ENCODE data around the gene OR5C1. TPM values are rescaled to one million over a fixed set of nuclear protein-coding genes. Genes with fewer than 3 reads are reported as not detected.

Gene OR5C1
- total RNA-seq, 1 experiment from 2014 or later = not detected

DNA sequence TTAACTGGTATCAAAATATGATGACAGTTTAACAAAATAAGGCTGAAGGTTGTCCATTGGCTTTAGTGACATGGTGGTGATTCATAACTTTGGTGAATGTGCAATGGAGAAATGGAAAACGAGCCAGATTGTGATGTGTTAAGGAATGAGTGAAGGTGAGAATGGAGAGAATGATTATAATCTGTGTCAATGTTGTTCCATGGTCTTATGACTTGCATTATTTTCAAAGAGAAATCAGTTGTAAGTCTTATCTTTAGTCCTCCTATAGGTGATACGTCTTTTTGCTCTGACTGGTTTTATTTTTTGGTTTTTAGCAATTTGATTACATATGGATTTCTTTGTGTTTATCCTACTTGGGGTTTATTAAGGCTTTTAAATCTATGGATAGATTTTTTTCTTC, 33.9 kb upstream of the OR5C1 start:
- H2BK20ac ChIP-seq (ENCODE audit: low read depth, low read length, poor library complexity, severe bottlenecking) = no peak overlapping the region
- no peaks in the 10 kb centered on the region for H3K23me2 ChIP-seq (ENCODE audit: insufficient read length, low read depth, low read length, poor library complexity, severe bottlenecking)
- no peaks in the 10 kb centered on the region for H3K79me2 ChIP-seq (ENCODE audit: insufficient read depth, low read length)
- no peak overlapping the region for H3T11ph ChIP-seq (ENCODE audit: low read length)
- H3K4me1 ChIP-seq (ENCODE audit: insufficient read depth, low read length) = no peaks in the 10 kb centered on the region
- Mint-ChIP-seq H3K9me3 (peaks cover 79 to 88% of the 10 kb centered on the region in 2 experiments), H3K36me3 (ENCODE audit: insufficient read depth in 1 of 3, low read depth in 3 of 3) (peaks cover 0 to 21% (median 5%) of the 10 kb centered on the region in 3 experiments; a peak in 4 of 7 replicates), H3K4me3 (no peak overlapping the region), H3K27ac (no peak overlapping the region), H3K27me3 (ENCODE audit: low read depth) (peaks cover 4% of the 10 kb centered on the region), H3K4me1 (no peaks in the 10 kb centered on the region)
- H3K4ac ChIP-seq (ENCODE audit: low read depth, low read length) = no peak overlapping the region
- no peak overlapping the region for H2BK5ac ChIP-seq (ENCODE audit: insufficient read length, low read length)
- H2BK15ac ChIP-seq (ENCODE audit: low read depth, low read length) = no peak overlapping the region
- H3K14ac ChIP-seq (ENCODE audit: insufficient read depth, low read length) = no peak overlapping the region
- H2AK5ac ChIP-seq (ENCODE audit: insufficient read length, low read length) = no peak overlapping the region
- H4K91ac ChIP-seq (ENCODE audit: insufficient read length, low read depth, low read length) = no peak overlapping the region
- whole genome bisulfite sequencing (ENCODE audit: extremely low coverage, insufficient read length, low lambda C conversion rate) = 100% methylated on average over 1 of the region's 2 CpGs
- no peak overlapping the region for H4K5ac ChIP-seq (ENCODE audit: insufficient read length, low read depth, low read length)
- no peak overlapping the region for H4K8ac ChIP-seq (replicated peaks; ENCODE audit: insufficient read length, low read depth, low read length)
- no peak overlapping the region for H3K4me2 ChIP-seq (ENCODE audit: insufficient read depth, insufficient read length, low read length)
- no peak overlapping the region for H3K9ac ChIP-seq (ENCODE audit: extremely low read depth, insufficient read length, low read length)
- no peak for DNase-seq
- TF ChIP-seq, protein P1, sequence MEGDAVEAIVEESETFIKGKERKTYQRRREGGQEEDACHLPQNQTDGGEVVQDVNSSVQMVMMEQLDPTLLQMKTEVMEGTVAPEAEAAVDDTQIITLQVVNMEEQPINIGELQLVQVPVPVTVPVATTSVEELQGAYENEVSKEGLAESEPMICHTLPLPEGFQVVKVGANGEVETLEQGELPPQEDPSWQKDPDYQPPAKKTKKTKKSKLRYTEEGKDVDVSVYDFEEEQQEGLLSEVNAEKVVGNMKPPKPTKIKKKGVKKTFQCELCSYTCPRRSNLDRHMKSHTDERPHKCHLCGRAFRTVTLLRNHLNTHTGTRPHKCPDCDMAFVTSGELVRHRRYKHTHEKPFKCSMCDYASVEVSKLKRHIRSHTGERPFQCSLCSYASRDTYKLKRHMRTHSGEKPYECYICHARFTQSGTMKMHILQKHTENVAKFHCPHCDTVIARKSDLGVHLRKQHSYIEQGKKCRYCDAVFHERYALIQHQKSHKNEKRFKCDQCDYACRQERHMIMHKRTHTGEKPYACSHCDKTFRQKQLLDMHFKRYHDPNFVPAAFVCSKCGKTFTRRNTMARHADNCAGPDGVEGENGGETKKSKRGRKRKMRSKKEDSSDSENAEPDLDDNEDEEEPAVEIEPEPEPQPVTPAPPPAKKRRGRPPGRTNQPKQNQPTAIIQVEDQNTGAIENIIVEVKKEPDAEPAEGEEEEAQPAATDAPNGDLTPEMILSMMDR (conservative IDR thresholded peaks at IDR 0.05) = no peak
- no peak overlapping the region for H2AFZ ChIP-seq (ENCODE audit: low read length)
- no peaks in the 10 kb centered on the region for H3K79me1 ChIP-seq (ENCODE audit: insufficient read depth, low read depth, low read length, poor library complexity, severe bottlenecking)
- H3K27me3 ChIP-seq (ENCODE audit: insufficient read depth, low read length) = no peaks in the 10 kb centered on the region
- no peak overlapping the region for H3K23ac ChIP-seq (ENCODE audit: insufficient read length, low read depth, low read length)
- peaks cover 41% of the 10 kb centered on the region for H3K9me3 ChIP-seq (ENCODE audit: control insufficient read depth, low read depth, low read length)
- no peak overlapping the region for H3K18ac ChIP-seq (ENCODE audit: insufficient read length, low read depth, low read length)
- no peak overlapping the region for H3K56ac ChIP-seq (ENCODE audit: insufficient read length, low read depth, low read length)
- no peak overlapping the region for H3K27ac ChIP-seq (ENCODE audit: insufficient read length, low read depth, low read length)
- H2BK12ac ChIP-seq (ENCODE audit: insufficient read length, low read depth, low read length) = no peak overlapping the region
- H4K20me1 ChIP-seq (ENCODE audit: control insufficient read depth, insufficient read depth, insufficient read length) = no peaks in the 10 kb centered on the region
- no peak overlapping the region for H2BK120ac ChIP-seq (ENCODE audit: low read depth, low read length, poor library complexity, severe bottlenecking)

Data from H9 (cell line).